ENCODE data around the gene APC.

GRCh38 chr5:112878101-112878500 is 140.4 kb downstream of the APC start:
- TF ChIP-seq MAX (IDR thresholded peaks at IDR 0.05) (no peak), POLR2A (IDR thresholded peaks at IDR 0.05; ENCODE audit: borderline replicate concordance, extremely low read depth, insufficient read depth, insufficient read length) (no peak), CTCF (IDR thresholded peaks at IDR 0.05 in 2 of 3, conservative IDR thresholded peaks at IDR 0.05 in 1 of 3; ENCODE audit: borderline replicate concordance in 1 of 3, insufficient read depth in 1 of 3, low read depth in 2 of 3, low read length in 2 of 3) (no peak), SP1 (IDR thresholded peaks at IDR 0.05; ENCODE audit: low read depth) (no peak), EZH2 (IDR thresholded peaks at IDR 0.05) (no peak), ZNF274 (IDR thresholded peaks at IDR 0.05; ENCODE audit: low read depth, low read length) (no peak), RAD21 (IDR thresholded peaks at IDR 0.05; ENCODE audit: low read depth) (no peak), POLR2AphosphoS5 (IDR thresholded peaks at IDR 0.05; ENCODE audit: low read depth, low read length) (no peak), ZFX (IDR thresholded peaks at IDR 0.05) (no peak)
- TF ChIP-seq, protein P1, sequence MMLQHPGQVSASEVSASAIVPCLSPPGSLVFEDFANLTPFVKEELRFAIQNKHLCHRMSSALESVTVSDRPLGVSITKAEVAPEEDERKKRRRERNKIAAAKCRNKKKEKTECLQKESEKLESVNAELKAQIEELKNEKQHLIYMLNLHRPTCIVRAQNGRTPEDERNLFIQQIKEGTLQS (IDR thresholded peaks at IDR 0.05) = no peak
